ENCODE results near the gene NPSR1. TPM values are rescaled to one million over a fixed set of nuclear protein-coding genes. Genes with fewer than 3 reads are reported as not detected.

Gene NPSR1
- total RNA-seq, 3 donors from 2014 or later (not counting 1 experiment from before 2014, with no cell fraction given), result not detected

GRCh38 chr7:34841326-34841725 lies 183.3 kb downstream of the NPSR1 start:
- Mint-ChIP-seq H3K36me3 (no peaks in the 10 kb centered on the region), H3K4me1 (no peaks in the 10 kb centered on the region), H3K4me3 (no peak overlapping the region), H3K27ac (no peak overlapping the region), H3K27me3 (ENCODE audit: low read depth in 2 of 2) (peaks cover 0 to 12% of the 10 kb centered on the region in 2 donors), H3K9me3 (peaks cover 0 to 3% of the 10 kb centered on the region in 2 donors)
- no peaks in the 10 kb centered on the region for H3K27me3 ChIP-seq (ENCODE audit: control insufficient read depth, insufficient read depth, low read length)
- no peaks in the 10 kb centered on the region for H3K4me1 ChIP-seq (ENCODE audit: control insufficient read depth, insufficient read depth, low read length)
- 85% methylated on average over 4 of the region's 4 CpGs for WGBS (ENCODE audit: insufficient coverage)
- TF ChIP-seq, protein P1, sequence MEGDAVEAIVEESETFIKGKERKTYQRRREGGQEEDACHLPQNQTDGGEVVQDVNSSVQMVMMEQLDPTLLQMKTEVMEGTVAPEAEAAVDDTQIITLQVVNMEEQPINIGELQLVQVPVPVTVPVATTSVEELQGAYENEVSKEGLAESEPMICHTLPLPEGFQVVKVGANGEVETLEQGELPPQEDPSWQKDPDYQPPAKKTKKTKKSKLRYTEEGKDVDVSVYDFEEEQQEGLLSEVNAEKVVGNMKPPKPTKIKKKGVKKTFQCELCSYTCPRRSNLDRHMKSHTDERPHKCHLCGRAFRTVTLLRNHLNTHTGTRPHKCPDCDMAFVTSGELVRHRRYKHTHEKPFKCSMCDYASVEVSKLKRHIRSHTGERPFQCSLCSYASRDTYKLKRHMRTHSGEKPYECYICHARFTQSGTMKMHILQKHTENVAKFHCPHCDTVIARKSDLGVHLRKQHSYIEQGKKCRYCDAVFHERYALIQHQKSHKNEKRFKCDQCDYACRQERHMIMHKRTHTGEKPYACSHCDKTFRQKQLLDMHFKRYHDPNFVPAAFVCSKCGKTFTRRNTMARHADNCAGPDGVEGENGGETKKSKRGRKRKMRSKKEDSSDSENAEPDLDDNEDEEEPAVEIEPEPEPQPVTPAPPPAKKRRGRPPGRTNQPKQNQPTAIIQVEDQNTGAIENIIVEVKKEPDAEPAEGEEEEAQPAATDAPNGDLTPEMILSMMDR (IDR thresholded peaks at IDR 0.05), result no peak
- H3K27ac ChIP-seq (ENCODE audit: low read length), result no peak overlapping the region
- DNase-seq, result no peak
- no peaks in the 10 kb centered on the region for H3K36me3 ChIP-seq (ENCODE audit: control insufficient read depth, insufficient read depth, low read length)
- no peak overlapping the region for H3K4me3 ChIP-seq (ENCODE audit: low read length)
- intact Hi-C loops (cut with micrococcal nuclease), result no loop called here
- H3K9me3 ChIP-seq (ENCODE audit: control insufficient read depth, insufficient read depth, low read length), result no peaks in the 10 kb centered on the region
- ATAC-seq, result no peak

DNA sequence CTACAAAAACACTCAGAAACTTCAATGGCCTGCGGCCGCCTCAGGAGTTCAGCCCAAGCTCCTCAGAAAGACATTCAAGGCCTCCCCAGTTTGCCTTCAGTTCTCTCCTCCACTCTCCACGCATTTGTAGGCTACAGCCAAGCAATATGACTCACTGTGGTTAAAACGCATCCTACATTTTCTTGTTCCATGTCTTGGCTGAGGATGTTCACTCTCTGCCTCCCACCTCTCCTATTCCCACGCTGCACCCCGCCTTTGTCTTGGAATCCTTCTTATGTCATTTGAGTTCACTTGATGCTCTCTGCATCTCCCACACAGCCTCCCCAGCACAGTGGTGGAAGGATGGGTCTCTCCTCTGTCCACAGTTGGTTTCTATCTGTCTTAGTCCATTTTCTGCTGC lies 184.8 kb downstream of the NPSR1 start:
- Mint-ChIP-seq H3K36me3 (no peaks in the 10 kb centered on the region), H3K27ac (no peak overlapping the region), H3K4me3 (no peak overlapping the region), H3K27me3 (ENCODE audit: low read depth in 2 of 2) (peaks cover 0 to 12% of the 10 kb centered on the region in 2 donors), H3K4me1 (no peaks in the 10 kb centered on the region), H3K9me3 (peaks cover 0 to 3% of the 10 kb centered on the region in 2 donors)
- no peaks in the 10 kb centered on the region for H3K27me3 ChIP-seq (ENCODE audit: control insufficient read depth, insufficient read depth, low read length)
- H3K27ac ChIP-seq (ENCODE audit: low read length), result no peak overlapping the region
- intact Hi-C loops (cut with micrococcal nuclease), result no loop called here
- no peaks in the 10 kb centered on the region for H3K9me3 ChIP-seq (ENCODE audit: control insufficient read depth, insufficient read depth, low read length)
- H3K4me1 ChIP-seq (ENCODE audit: control insufficient read depth, insufficient read depth, low read length), result no peaks in the 10 kb centered on the region
- H3K36me3 ChIP-seq (ENCODE audit: control insufficient read depth, insufficient read depth, low read length), result no peaks in the 10 kb centered on the region
- TF ChIP-seq, protein P1 (IDR thresholded peaks at IDR 0.05), result no peak
- 88% methylated on average over 6 of the region's 6 CpGs for WGBS (ENCODE audit: insufficient coverage)
- DNase-seq (no peak), ATAC-seq (no peak)
- no peak overlapping the region for H3K4me3 ChIP-seq (ENCODE audit: low read length)

GRCh38 chr7:34844406-34844805 lies 186.4 kb downstream of the NPSR1 start:
- H3K27me3 ChIP-seq (ENCODE audit: control insufficient read depth, insufficient read depth, low read length), result no peaks in the 10 kb centered on the region
- 86% methylated on average over 1 of the region's 1 CpG for WGBS (ENCODE audit: insufficient coverage)
- Mint-ChIP-seq H3K4me1 (no peaks in the 10 kb centered on the region), H3K27me3 (ENCODE audit: low read depth in 2 of 2) (peaks cover 6 to 12% of the 10 kb centered on the region in 2 donors), H3K36me3 (no peaks in the 10 kb centered on the region), H3K4me3 (no peak overlapping the region), H3K9me3 (peaks cover 0 to 3% of the 10 kb centered on the region in 2 donors), H3K27ac (no peak overlapping the region)
- no peak for ATAC-seq
- no peaks in the 10 kb centered on the region for H3K36me3 ChIP-seq (ENCODE audit: control insufficient read depth, insufficient read depth, low read length)
- TF ChIP-seq, protein P1 (IDR thresholded peaks at IDR 0.05), result no peak
- H3K27ac ChIP-seq (ENCODE audit: low read length), result no peak overlapping the region
- no peak for DNase-seq
- no peak overlapping the region for H3K4me3 ChIP-seq (ENCODE audit: low read length)
- no peaks in the 10 kb centered on the region for H3K9me3 ChIP-seq (ENCODE audit: control insufficient read depth, insufficient read depth, low read length)
- no peaks in the 10 kb centered on the region for H3K4me1 ChIP-seq (ENCODE audit: control insufficient read depth, insufficient read depth, low read length)
- intact Hi-C loops (cut with micrococcal nuclease), result no loop called here

DNA sequence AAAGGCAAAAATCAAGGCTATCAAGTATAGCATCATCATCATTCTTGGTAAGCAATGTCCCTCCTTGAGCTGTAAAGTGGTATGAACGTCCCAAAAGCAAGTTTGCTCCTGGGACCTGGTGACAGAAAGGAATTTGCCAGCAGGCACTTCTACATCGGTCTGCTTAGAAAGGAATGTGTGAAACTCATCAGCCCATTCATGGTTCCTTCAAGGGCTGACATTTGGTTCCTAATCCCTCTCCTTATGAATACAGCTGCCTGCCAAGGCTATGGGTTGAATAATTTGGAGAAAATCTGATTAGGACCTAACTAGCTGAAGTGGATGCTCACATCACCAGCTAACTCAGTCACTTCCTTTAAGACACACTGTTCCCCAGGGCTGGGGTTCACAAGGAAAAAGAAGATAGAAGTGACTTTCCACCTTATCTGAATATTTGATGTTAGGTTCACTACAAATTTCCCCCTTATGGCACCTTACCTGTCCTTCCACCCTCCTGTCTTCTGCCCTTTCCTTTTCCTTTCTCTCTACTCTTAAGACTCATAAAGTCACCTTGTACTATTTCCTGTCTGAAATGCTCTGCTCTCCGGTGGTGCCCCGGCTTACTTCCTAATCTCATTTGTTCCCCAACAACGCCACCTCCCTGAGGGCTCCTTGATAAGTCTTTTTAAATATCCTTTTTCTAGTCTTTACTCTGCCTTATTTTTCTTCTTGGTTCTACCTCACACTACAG lies 187.1 kb downstream of the NPSR1 start:
- no peak overlapping the region for H3K27ac Mint-ChIP-seq
- Histone ChIP-seq H3K9me3 (ENCODE audit: control insufficient read depth, insufficient read depth, low read length) (no peaks in the 10 kb centered on the region), H3K4me3 (ENCODE audit: low read length) (no peak overlapping the region), H3K4me1 (ENCODE audit: control insufficient read depth, insufficient read depth, low read length) (no peaks in the 10 kb centered on the region), H3K36me3 (ENCODE audit: control insufficient read depth, insufficient read depth, low read length) (no peaks in the 10 kb centered on the region), H3K27ac (ENCODE audit: low read length) (no peak overlapping the region), H3K27me3 (ENCODE audit: control insufficient read depth, insufficient read depth, low read length) (no peaks in the 10 kb centered on the region)
- H3K27me3 Mint-ChIP-seq (ENCODE audit: low read depth in 2 of 2), result peaks cover 7 to 10% of the 10 kb centered on the region in 2 donors
- 17% methylated on average over 5 of the region's 5 CpGs for WGBS (ENCODE audit: insufficient coverage)
- TF ChIP-seq, protein P1 (IDR thresholded peaks at IDR 0.05), result no peak
- no peak overlapping the region for H3K4me3 Mint-ChIP-seq
- DNase-seq (no peak), ATAC-seq (no peak)
- intact Hi-C loops (cut with micrococcal nuclease), result no loop called here
- H3K9me3 Mint-ChIP-seq, result peaks cover 0 to 3% of the 10 kb centered on the region in 2 donors
- no peaks in the 10 kb centered on the region for H3K36me3 Mint-ChIP-seq
- H3K4me1 Mint-ChIP-seq, result no peaks in the 10 kb centered on the region
